Right lobe of liver (tissue), 6 donors: ENCODE measurements around the gene MAST4. TPM values are rescaled to one million over a fixed set of nuclear protein-coding genes. Genes with fewer than 3 reads are reported as not detected.
"Not testable (repeated sequence)": the region's sequence is repeated elsewhere in the genome, so short reads cannot be mapped to it uniquely, and the experiment has no call there.

Experiments
- ATAC-seq, 4 donors: fragments of 200-7000 bp; cut with Tn5 transposase; one replicate each; pipeline ENCODE4 v1.9.1; 2020; ENCODE audit warnings: mild to moderate bottlenecking in 4 of 4, moderate library complexity in 4 of 4
- DNase-seq, 3 donors: peaks; one replicate each; pipeline ENCODE4 v3.0.0-alpha.2; 2020
- H3K27ac ChIP-seq, 3 donors: fragments of 200-600 bp; one replicate each; pipeline ENCODE4 v1.8.0; 2022
- H3K27me3 ChIP-seq, 2 donors: fragments of 200-600 bp; one replicate each; pipeline ENCODE4 v1.8.0; 2022
- H3K36me3 ChIP-seq, 4 donors: fragments of 200-600 bp; sonication (generic) in 1 of 4; one replicate each; pipeline versions ENCODE4 v1.5.1 to v1.8.0; 2017 to 2022; ENCODE audit warnings: control low read depth in 1 of 4
- H3K4me1 ChIP-seq, 4 donors: fragments of 200-600 bp; sonication (generic) in 1 of 4; one replicate each; pipeline versions ENCODE4 v1.5.1 to v1.8.0; 2017 to 2022; ENCODE audit warnings: control low read depth in 1 of 4
- H3K4me3 ChIP-seq, 3 donors: fragments of 200-600 bp; one replicate each; pipeline ENCODE4 v1.8.0; 2022
- H3K9me3 ChIP-seq, 4 donors: fragments of 200-600 bp; sonication (generic) in 1 of 4; one replicate each; pipeline versions ENCODE4 v1.5.1 to v1.8.0; 2017 to 2022; ENCODE audit warnings: control low read depth in 1 of 4
- CTCF ChIP-seq, 4 donors: fragments of 200-600 bp in 3 of 4; fragments of 450-650 bp in 1 of 4; IDR thresholded peaks; one replicate each; pipeline versions ENCODE4 v1.5.1 to v1.8.0; 2016 to 2022; ENCODE audit warnings: antibody characterized with exemption in 4 of 4, mild to moderate bottlenecking in 2 of 4
- POLR2A ChIP-seq: fragments of 450-650 bp; IDR thresholded peaks from one replicate; pipeline ENCODE4 v1.6.1; 2017; ENCODE audit warnings: antibody characterized with exemption, mild to moderate bottlenecking
- WGBS: methylation state at CpG from one replicate; pipeline ENCODE4 v1.1.6; 2018; ENCODE audit warnings: low coverage, low lambda C conversion rate; ENCODE audit not compliant: insufficient coverage; ENCODE audit errors: missing lambda C conversion rate; 5-methylcytosine and 5-hydroxymethylcytosine counted together
- intact Hi-C, 2 donors: fragments of 100-400 bp; cut with DNase I; formaldehyde crosslinking; loops; one replicate each; pipeline versions ENCODE4 v1.11.2 to v1.14.1; 2022
- total RNA-seq, 6 experiments: library from RNA; depleted of rRNA in 2 of 6; stranded (reverse); fragments of >200 nt in 2 of 6; fragmentation: NEBNext Ultra II Directional in 3 of 6; extraction: Animal tissue kit (Norgen Biotek cat#: 25700) in 3 of 6; gene quantifications; one replicate each; pipeline versions ENCODE4 v1.1.0 to v1.2.4, GENCODE V29; 2016 to 2023
- donor health status: DM: no; HTN: yes; CAD: no.
- donor health status: DM: no; HTN: no; CAD: no.
- donor health status: DM: no; HTN: no; CAD: no.
- donor health status: DM: no; HTN: yes; CAD: no.
- donor health status: DM: no; HTN: yes; CAD: no.

MAST4 gene
- total RNA-seq, 6 experiments from 2014 or later: 9.4 to 23.5 (median 13.9) TPM

DNA sequence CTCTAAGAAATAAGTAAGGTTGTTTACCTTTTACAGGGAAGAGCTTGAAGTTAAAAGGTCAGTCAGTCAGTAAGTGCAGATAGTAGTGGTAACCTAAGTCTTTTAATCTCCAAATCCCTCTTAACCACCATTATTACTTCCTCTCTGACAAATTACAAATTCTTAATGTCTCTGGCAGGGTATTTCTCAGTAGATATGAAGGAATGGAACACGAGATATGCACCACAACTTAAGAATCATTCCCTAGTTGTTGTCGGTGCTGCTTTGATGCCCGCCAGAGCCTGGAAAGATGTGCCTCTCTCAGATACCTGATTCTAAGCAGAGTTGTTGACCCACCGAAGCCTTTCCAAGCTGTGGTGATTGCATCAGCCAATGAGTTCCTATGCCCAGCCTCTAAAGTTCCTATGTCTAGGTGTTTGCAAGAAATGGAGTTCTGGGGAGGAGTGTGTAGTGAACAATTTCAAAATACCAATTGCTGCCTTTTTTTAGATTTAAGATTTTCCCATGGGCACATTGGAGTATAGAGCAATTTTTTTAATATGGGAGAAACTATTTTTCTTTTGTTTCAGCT, 521.9 kb downstream of the MAST4 start:
- no peak for TF ChIP-seq CTCF (IDR thresholded peaks at IDR 0.05)
- no peaks in the 10 kb centered on the region for H3K27me3 ChIP-seq
- no peak for DNase-seq
- H3K27ac ChIP-seq: no peak overlapping the region
- peaks cover 0 to 9% (median 0%) of the 10 kb centered on the region in 4 donors for H3K4me1 ChIP-seq
- intact Hi-C loops: no loop called here
- WGBS: 89% methylated on average over 3 of the region's 4 CpGs
- peak in 1 of 4 donors; percentile 18 for ATAC-seq
- H3K36me3 ChIP-seq: peaks cover 0 to 9% (median 0%) of the 10 kb centered on the region in 4 donors
- no peak overlapping the region for H3K4me3 ChIP-seq
- H3K9me3 ChIP-seq: no peaks in the 10 kb centered on the region

DNA sequence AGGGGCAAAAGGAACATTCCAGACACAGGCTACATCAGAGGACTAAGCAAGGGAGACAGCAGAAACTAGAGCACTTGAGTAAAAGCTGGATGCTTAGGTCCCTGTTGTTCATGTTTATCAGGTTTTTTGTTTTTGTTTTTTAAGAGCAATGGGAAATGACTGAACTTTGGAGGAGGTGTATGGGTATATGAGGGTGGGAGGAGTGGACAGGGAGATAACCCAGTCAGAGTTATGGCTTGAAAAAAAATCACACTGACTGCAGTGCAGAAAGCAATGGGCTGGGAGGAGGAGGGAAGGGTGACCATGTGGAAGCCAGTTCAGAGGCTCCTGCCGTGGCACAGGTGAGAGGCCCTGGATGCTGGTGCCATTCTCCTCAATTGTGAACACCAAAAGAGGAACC, 522.8 kb downstream of the MAST4 start:
- no peak for DNase-seq
- no peak overlapping the region for H3K27ac ChIP-seq
- no CpG with 5 or more reads among the region's 1 CpG for WGBS
- intact Hi-C loops: no loop called here
- no peak for ATAC-seq
- H3K36me3 ChIP-seq: peaks cover 0 to 9% (median 0%) of the 10 kb centered on the region in 4 donors
- TF ChIP-seq POLR2A (no peak), CTCF (IDR thresholded peaks at IDR 0.05) (no peak)
- peaks cover 0 to 9% (median 0%) of the 10 kb centered on the region in 4 donors for H3K4me1 ChIP-seq
- no peaks in the 10 kb centered on the region for H3K27me3 ChIP-seq
- H3K9me3 ChIP-seq: no peaks in the 10 kb centered on the region
- no peak overlapping the region for H3K4me3 ChIP-seq

DNA sequence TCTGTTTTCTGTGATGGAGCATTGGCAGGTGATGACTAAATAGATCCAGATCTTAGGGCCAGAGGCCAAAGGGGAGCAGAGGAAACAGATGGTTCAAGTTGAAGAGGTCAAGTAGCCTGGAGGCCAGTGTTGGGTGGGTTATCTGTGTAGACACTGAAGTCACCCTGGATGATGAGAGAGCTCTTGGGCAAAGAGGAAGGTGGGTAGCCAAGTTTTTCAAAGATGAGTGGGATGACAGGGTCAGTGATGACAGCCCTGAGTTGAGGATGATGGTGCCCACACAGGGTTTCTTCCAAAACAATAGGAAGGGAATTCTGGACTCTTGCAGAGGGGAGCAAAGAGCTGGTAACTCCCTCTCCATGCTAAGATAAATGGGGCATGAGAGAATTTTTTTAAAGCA, 523.8 kb downstream of the MAST4 start:
- H3K36me3 ChIP-seq: peaks cover 0 to 9% (median 0%) of the 10 kb centered on the region in 4 donors
- no peaks in the 10 kb centered on the region for H3K27me3 ChIP-seq
- no peaks in the 10 kb centered on the region for H3K9me3 ChIP-seq
- H3K4me3 ChIP-seq: no peak overlapping the region
- H3K4me1 ChIP-seq: peaks cover 0 to 6% (median 0%) of the 10 kb centered on the region in 4 donors
- intact Hi-C loops: no loop called here
- H3K27ac ChIP-seq: no peak overlapping the region
- ATAC-seq: no peak
- no peak for DNase-seq
- TF ChIP-seq POLR2A (no peak), CTCF (IDR thresholded peaks at IDR 0.05) (no peak)

GRCh38 chr5:67123819-67124218, 527.6 kb downstream of the MAST4 start:
- Histone ChIP-seq H3K27ac (no peak overlapping the region), H3K27me3 (no peaks in the 10 kb centered on the region), H3K9me3 (no peaks in the 10 kb centered on the region), H3K36me3 (peaks cover 0 to 9% (median 0%) of the 10 kb centered on the region in 4 donors), H3K4me1 (no peaks in the 10 kb centered on the region), H3K4me3 (no peak overlapping the region)
- DNase-seq (no peak), ATAC-seq (no peak)
- TF ChIP-seq POLR2A: no peak
- TF ChIP-seq CTCF (IDR thresholded peaks at IDR 0.05): no peak
- WGBS: 96% methylated on average over 7 of the region's 7 CpGs
- intact Hi-C loops: no loop called here

- no peak overlapping the region for H3K27ac ChIP-seq
- peaks cover 0 to under 1% (median 0%) of the 10 kb centered on the region in 4 donors for H3K4me1 ChIP-seq
- H3K27me3 ChIP-seq: no peaks in the 10 kb centered on the region
- DNase-seq: no peak
- TF ChIP-seq POLR2A (no peak), CTCF (IDR thresholded peaks at IDR 0.05) (no peak)
- no peaks in the 10 kb centered on the region for H3K9me3 ChIP-seq
- intact Hi-C loops: no loop called here
- 92% methylated on average over 4 of the region's 4 CpGs for WGBS
- no peak for ATAC-seq
- no peak overlapping the region for H3K4me3 ChIP-seq
- H3K36me3 ChIP-seq: peaks cover 0 to 5% (median 0%) of the 10 kb centered on the region in 4 donors
Observed at GRCh38 chr5:67124556-67124955, 528.4 kb downstream of the MAST4 start.

DNA sequence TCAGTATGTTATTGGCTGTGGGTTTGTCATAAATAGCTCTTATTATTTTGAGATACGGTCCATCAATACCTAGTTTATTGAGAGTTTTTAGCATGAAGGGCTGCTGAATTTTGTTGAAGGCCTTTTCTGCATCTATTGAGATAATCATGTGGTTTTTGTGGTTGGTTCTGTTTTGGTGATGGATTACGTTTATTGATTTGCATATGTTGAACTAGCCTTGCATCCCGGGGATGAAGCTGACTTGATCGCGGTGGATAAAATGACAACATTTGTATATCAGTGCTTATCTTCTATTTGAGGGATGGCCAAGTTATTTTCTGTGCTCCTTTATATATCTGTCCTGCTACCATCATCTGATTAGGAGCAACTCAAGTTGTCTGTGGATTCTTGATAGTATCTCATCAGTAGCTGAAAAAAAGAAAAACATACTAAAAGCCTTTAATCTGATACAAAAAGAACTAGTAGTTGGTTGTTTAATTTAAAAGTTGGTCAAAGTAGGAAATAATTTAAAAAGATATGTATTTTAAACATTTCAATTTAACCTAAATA, 531.2 kb downstream of the MAST4 start:
- 90% methylated on average over 5 of the region's 5 CpGs for WGBS
- H3K4me3 ChIP-seq, H3K36me3 ChIP-seq, ATAC-seq, H3K4me1 ChIP-seq, DNase-seq, H3K9me3 ChIP-seq, H3K27me3 ChIP-seq, H3K27ac ChIP-seq, intact Hi-C loops: not testable (repeated sequence)
